ENCODE measurements around the gene KCNK17. TPM values are rescaled to one million over a fixed set of nuclear protein-coding genes. Genes with fewer than 3 reads are reported as not detected.

The KCNK17 gene
- total and polyA plus RNA-seq, 5 donors from 2014 or later: not detected

DNA sequence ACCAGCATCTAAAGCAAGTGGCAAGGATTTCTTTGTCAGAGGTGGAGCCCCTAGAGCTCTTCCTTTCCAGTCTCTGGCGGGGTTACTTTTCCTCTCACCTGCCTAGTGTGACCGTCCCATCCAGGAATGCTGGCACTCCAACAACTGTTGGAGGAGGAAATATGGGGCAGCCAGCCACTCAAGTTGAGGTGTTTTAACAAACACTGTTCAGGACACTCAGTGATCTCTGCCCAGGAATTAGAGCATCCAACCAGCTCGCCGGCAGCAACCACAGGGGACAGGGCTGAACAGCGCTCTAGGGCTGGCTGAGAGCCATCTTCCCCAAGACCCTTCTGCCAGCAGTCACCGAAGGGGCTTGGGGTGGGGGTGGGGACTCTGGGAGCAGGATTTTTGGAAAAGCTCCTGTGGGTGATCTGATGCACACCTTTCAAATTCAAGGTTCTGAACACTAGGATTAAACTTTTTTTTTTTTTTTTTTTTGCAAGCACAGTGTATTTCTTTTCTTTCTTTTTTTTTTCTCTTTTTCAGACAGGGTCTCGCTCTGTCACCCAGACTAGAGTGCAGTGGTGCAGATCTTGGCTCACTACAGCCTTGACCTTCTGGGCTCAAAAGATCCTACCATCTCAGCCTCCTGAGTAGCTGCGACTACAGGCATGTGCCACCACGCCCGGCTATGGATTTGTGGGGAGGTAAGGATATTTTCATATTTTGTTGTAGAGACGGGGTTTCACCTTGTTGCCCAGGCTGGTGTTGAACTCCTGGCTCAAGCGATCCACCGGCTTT is 36.7 kb upstream of the KCNK17 start:
- H3K27ac Mint-ChIP-seq: no peak overlapping the region
- H3K9me3 Mint-ChIP-seq: no peaks in the 10 kb centered on the region
- no peak for ATAC-seq (ENCODE audit: low read depth in 2 of 2)

DNA sequence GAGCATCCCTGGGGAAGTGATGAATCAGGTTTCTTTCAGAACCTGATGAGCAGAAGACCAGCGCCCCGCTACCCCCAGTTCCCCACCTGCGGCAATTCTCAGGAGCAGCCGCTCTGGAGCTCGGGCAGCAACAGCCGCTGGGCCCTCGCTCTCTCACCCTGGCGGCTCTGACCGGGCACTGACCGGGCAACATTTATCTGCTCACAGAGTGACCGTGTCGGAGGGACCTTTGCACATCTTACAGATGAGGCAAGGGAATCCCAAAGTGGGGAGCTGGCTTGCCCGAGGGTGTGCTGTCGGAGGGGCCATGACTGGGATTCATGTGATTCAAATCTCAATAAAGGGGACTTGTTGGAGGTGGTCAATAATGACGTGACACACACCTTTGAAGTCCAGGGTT is 34.5 kb upstream of the KCNK17 start:
- DNase-seq (no peak), ATAC-seq (ENCODE audit: low read depth in 2 of 2) (no peak)
- no peaks in the 10 kb centered on the region for H3K4me1 Mint-ChIP-seq
- Histone ChIP-seq H3K4me3 (ENCODE audit: low read depth, low read length) (no peak overlapping the region), H3K27me3 (ENCODE audit: control insufficient read depth, insufficient read depth, low read length) (no peaks in the 10 kb centered on the region), H3K9me3 (ENCODE audit: control insufficient read depth in 2 of 2, low read length in 2 of 2) (no peaks in the 10 kb centered on the region), H3K36me3 (ENCODE audit: control insufficient read depth, insufficient read depth, low read length) (no peaks in the 10 kb centered on the region), H3K27ac (ENCODE audit: insufficient read depth, low read length, poor library complexity, severe bottlenecking) (no peak overlapping the region), H3K4me1 (ENCODE audit: control insufficient read depth, insufficient read depth, low read length, poor library complexity, severe bottlenecking) (no peaks in the 10 kb centered on the region)
- H3K9me3 Mint-ChIP-seq: no peaks in the 10 kb centered on the region
- H3K36me3 Mint-ChIP-seq: no peaks in the 10 kb centered on the region
- H3K27ac Mint-ChIP-seq: no peak overlapping the region
- H3K4me3 Mint-ChIP-seq: no peak overlapping the region
- peaks cover 6% of the 10 kb centered on the region for H3K27me3 Mint-ChIP-seq

More for the DNA sequence above, 36.7 kb upstream of the KCNK17 start:
- no peaks in the 10 kb centered on the region for H3K4me1 ChIP-seq (ENCODE audit: control insufficient read depth, insufficient read depth, low read length, poor library complexity, severe bottlenecking)
- no peaks in the 10 kb centered on the region for H3K9me3 ChIP-seq (ENCODE audit: control insufficient read depth in 2 of 2, low read length in 2 of 2)
- Mint-ChIP-seq H3K4me1 (no peaks in the 10 kb centered on the region), H3K36me3 (no peaks in the 10 kb centered on the region), H3K27me3 (peaks cover 6% of the 10 kb centered on the region), H3K4me3 (no peak overlapping the region)
- H3K27me3 ChIP-seq (ENCODE audit: control insufficient read depth, insufficient read depth, low read length): no peaks in the 10 kb centered on the region
- H3K36me3 ChIP-seq (ENCODE audit: control insufficient read depth, insufficient read depth, low read length): no peaks in the 10 kb centered on the region
- no peak overlapping the region for H3K4me3 ChIP-seq (ENCODE audit: low read depth, low read length)
- no peak for DNase-seq
- H3K27ac ChIP-seq (ENCODE audit: insufficient read depth, low read length, poor library complexity, severe bottlenecking): no peak overlapping the region

DNA sequence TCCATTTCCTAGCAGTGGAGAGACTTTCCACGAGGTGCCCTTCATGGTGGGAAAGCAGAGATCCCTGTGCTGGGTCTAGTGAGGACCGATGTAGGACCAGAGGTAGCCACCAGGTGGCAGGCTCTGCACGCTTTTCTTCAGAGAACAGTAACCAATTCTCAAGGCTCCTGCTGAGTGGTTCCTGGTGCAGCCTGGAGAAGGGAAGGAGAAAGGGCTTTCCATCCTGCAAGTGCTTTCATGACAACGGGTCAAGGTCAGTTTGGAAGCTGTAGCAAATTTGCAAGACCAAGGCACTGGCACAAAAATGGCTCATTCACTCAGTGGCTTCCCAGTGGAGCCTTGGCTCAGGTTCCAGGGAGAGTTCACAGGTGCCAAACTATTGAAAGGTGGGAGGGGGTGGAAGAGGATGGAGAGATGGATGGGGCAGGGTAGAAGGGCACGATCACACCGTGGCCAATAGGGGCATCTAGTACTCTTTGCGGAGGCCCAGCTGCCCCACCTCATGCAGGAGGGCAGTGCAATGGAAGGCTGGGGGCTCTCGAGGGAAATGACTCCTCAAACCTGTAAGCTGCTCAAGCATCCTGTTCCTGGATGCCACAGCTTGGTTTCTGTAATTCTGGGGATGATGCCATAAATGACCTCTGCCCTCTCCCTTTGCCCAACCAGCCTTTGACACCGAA is 33.8 kb upstream of the KCNK17 start:
- Histone ChIP-seq H3K4me3 (ENCODE audit: low read depth, low read length) (no peak overlapping the region), H3K9me3 (ENCODE audit: control insufficient read depth in 2 of 2, low read length in 2 of 2) (no peaks in the 10 kb centered on the region), H3K36me3 (ENCODE audit: control insufficient read depth, insufficient read depth, low read length) (no peaks in the 10 kb centered on the region), H3K27me3 (ENCODE audit: control insufficient read depth, insufficient read depth, low read length) (no peaks in the 10 kb centered on the region), H3K27ac (ENCODE audit: insufficient read depth, low read length, poor library complexity, severe bottlenecking) (no peak overlapping the region), H3K4me1 (ENCODE audit: control insufficient read depth, insufficient read depth, low read length, poor library complexity, severe bottlenecking) (no peaks in the 10 kb centered on the region)
- ATAC-seq (ENCODE audit: low read depth in 2 of 2): peak in 1 of 2 donors; percentile 48
- Mint-ChIP-seq H3K4me3 (no peak overlapping the region), H3K27ac (no peak overlapping the region), H3K36me3 (no peaks in the 10 kb centered on the region), H3K4me1 (no peaks in the 10 kb centered on the region), H3K27me3 (peaks cover 6% of the 10 kb centered on the region), H3K9me3 (no peaks in the 10 kb centered on the region)
- peak; percentile 13 to 46 (median 34) for DNase-seq

DNA sequence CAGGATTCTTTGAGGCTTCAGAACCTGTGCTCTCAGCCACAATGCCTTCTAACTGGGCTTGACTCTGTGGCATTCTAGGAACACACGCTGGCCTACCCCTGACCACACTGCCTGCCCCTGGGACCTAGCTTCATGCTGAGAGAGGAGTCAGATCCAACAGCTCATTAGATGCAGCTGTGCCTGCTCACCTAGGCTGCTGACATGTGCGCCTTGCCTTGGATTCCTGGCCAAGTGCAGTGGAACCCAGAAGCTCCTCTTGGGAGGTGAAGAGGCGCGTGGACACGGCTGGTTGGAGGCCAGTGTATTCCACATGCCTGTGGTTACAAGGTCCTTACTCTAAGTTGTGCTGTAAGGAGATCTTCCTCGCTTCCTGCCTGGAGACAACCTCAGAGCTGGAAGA is 33.0 kb upstream of the KCNK17 start:
- Mint-ChIP-seq H3K4me3 (no peak overlapping the region), H3K36me3 (no peaks in the 10 kb centered on the region), H3K27me3 (peaks cover 6% of the 10 kb centered on the region), H3K27ac (no peak overlapping the region), H3K9me3 (no peaks in the 10 kb centered on the region), H3K4me1 (no peaks in the 10 kb centered on the region)
- Histone ChIP-seq H3K4me1 (ENCODE audit: control insufficient read depth, insufficient read depth, low read length, poor library complexity, severe bottlenecking) (no peaks in the 10 kb centered on the region), H3K9me3 (ENCODE audit: control insufficient read depth in 2 of 2, low read length in 2 of 2) (no peaks in the 10 kb centered on the region), H3K4me3 (ENCODE audit: low read depth, low read length) (no peak overlapping the region), H3K36me3 (ENCODE audit: control insufficient read depth, insufficient read depth, low read length) (no peaks in the 10 kb centered on the region), H3K27ac (ENCODE audit: insufficient read depth, low read length, poor library complexity, severe bottlenecking) (no peak overlapping the region), H3K27me3 (ENCODE audit: control insufficient read depth, insufficient read depth, low read length) (no peaks in the 10 kb centered on the region)
- DNase-seq (no peak), ATAC-seq (ENCODE audit: low read depth in 2 of 2) (no peak)

DNA sequence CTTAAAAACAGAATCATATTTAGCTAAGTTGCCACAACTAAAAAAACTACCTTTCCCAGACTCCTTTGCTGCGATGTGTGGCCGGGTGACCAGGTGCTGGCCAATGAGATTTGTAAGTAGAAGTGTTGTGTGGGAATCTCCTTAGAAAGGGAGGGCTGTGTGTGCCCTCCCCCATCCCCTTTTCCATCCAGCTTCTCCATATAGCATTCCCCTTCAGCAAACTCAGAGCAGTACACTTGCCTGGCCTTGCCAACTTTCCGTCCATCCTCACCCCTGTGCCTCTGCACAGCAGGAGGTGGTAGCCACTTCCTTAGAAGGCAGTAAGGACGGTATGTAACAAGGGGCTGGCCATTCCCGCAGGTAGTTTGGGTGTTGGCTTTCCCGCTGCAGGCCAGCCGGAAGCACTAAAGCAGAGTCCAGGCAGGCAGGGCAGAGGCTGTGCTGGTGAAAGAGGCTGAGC is 30.6 kb upstream of the KCNK17 start:
- Histone ChIP-seq H3K4me3 (ENCODE audit: low read depth, low read length) (no peak overlapping the region), H3K36me3 (ENCODE audit: control insufficient read depth, insufficient read depth, low read length) (no peaks in the 10 kb centered on the region), H3K27me3 (ENCODE audit: control insufficient read depth, insufficient read depth, low read length) (no peaks in the 10 kb centered on the region), H3K9me3 (ENCODE audit: control insufficient read depth in 2 of 2, low read length in 2 of 2) (no peaks in the 10 kb centered on the region), H3K4me1 (ENCODE audit: control insufficient read depth, insufficient read depth, low read length, poor library complexity, severe bottlenecking) (no peaks in the 10 kb centered on the region), H3K27ac (ENCODE audit: insufficient read depth, low read length, poor library complexity, severe bottlenecking) (no peak overlapping the region)
- DNase-seq (no peak), ATAC-seq (ENCODE audit: low read depth in 2 of 2) (no peak)
- Mint-ChIP-seq H3K4me1 (no peaks in the 10 kb centered on the region), H3K27ac (no peak overlapping the region), H3K36me3 (no peaks in the 10 kb centered on the region), H3K4me3 (no peak overlapping the region), H3K9me3 (no peaks in the 10 kb centered on the region), H3K27me3 (peaks cover 6% of the 10 kb centered on the region)

DNA sequence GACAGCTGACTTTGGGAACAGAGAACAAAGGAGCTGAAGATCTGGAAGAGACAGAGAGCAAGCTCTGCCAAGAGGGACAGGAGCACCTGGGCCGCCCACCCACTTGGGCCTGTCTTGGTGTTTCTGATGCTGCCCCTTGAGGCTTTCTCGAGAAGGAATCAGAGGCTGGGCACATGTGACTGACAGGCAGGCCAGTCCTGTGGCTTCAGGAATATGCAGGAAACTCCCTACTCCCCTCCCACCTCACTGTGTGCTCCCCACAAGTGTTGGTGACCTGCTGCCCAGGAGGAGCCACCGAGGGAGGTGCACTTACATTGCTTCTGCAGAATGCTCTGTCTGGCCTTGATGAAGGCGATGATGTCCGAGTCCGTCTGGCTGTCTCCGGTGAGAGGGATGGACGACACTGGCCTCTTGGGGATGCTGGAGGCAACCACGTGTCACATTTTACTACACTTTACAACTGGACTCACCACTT is 29.2 kb upstream of the KCNK17 start:
- Mint-ChIP-seq H3K27me3 (peaks cover 6% of the 10 kb centered on the region), H3K36me3 (no peaks in the 10 kb centered on the region), H3K4me1 (no peaks in the 10 kb centered on the region), H3K9me3 (no peaks in the 10 kb centered on the region), H3K27ac (no peak overlapping the region), H3K4me3 (no peak overlapping the region)
- ATAC-seq (ENCODE audit: low read depth in 2 of 2): no peak
- H3K9me3 ChIP-seq (ENCODE audit: control insufficient read depth in 2 of 2, low read length in 2 of 2): no peaks in the 10 kb centered on the region
- H3K4me3 ChIP-seq (ENCODE audit: low read depth, low read length): no peak overlapping the region
- DNase-seq: no peak
- H3K4me1 ChIP-seq (ENCODE audit: control insufficient read depth, insufficient read depth, low read length, poor library complexity, severe bottlenecking): no peaks in the 10 kb centered on the region
- no peak overlapping the region for H3K27ac ChIP-seq (ENCODE audit: insufficient read depth, low read length, poor library complexity, severe bottlenecking)
- H3K36me3 ChIP-seq (ENCODE audit: control insufficient read depth, insufficient read depth, low read length): no peaks in the 10 kb centered on the region
- no peaks in the 10 kb centered on the region for H3K27me3 ChIP-seq (ENCODE audit: control insufficient read depth, insufficient read depth, low read length)

DNA sequence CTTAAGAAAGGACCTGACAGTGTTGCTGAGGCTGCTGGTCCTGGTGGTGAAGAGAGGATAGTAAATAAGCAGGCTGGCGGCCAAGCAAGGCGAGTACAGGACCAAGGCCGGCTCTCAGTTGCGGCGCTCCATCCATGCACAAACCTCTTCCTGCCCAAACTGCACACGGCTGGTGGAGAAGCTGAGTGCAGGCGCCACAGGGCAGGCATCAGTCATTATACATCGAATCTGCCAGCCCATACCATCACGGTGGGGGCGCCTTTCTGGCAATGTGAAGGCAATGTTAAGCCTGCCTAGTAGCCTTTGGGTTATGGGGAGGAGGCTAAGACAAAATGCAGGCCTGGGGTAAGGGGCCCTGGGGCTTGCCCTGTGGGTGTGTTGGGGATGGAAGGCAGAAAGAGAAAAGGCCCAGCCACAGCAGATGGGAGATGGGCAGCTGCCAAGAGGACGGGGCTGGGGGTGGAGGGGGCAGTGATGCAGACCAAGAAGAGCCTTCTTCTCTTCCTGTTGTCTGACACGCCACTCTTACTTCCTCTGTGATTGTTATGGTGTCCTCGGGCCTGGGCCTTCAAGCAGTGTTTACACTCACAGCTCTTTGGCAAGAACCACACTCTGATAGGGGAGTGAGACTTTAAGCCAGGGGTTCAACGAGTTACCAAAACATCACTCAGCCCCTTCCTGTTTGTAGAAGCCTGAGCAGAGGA is 28.6 kb upstream of the KCNK17 start:
- Histone ChIP-seq H3K36me3 (ENCODE audit: control insufficient read depth, insufficient read depth, low read length) (no peaks in the 10 kb centered on the region), H3K4me3 (ENCODE audit: low read depth, low read length) (no peak overlapping the region), H3K9me3 (ENCODE audit: control insufficient read depth in 2 of 2, low read length in 2 of 2) (no peaks in the 10 kb centered on the region), H3K4me1 (ENCODE audit: control insufficient read depth, insufficient read depth, low read length, poor library complexity, severe bottlenecking) (no peaks in the 10 kb centered on the region), H3K27me3 (ENCODE audit: control insufficient read depth, insufficient read depth, low read length) (no peaks in the 10 kb centered on the region), H3K27ac (ENCODE audit: insufficient read depth, low read length, poor library complexity, severe bottlenecking) (no peak overlapping the region)
- no peak overlapping the region for H3K4me3 Mint-ChIP-seq
- H3K27ac Mint-ChIP-seq: no peak overlapping the region
- DNase-seq: no peak
- no peak for ATAC-seq (ENCODE audit: low read depth in 2 of 2)
- H3K36me3 Mint-ChIP-seq: no peaks in the 10 kb centered on the region
- H3K9me3 Mint-ChIP-seq: no peaks in the 10 kb centered on the region
- H3K27me3 Mint-ChIP-seq: peaks cover 6% of the 10 kb centered on the region
- H3K4me1 Mint-ChIP-seq: no peaks in the 10 kb centered on the region
